Body of pancreas (tissue), 4 donors: ENCODE results near the gene NRG3. TPM values are rescaled to one million over a fixed set of nuclear protein-coding genes. Genes with fewer than 3 reads are reported as not detected.
A peak's percentile ranks its signal among the peaks of the same experiment; 100 is the strongest.

Experiments used
- ATAC-seq: fragments of 150-250 bp; one replicate; pipeline ENCODE4 v1.9.1; 2016
- DNase-seq, 4 donors: peaks; one replicate each; pipeline ENCODE4 v3.0.0-alpha.2; 2019
- H3K27ac ChIP-seq, 4 donors: fragments of 200-600 bp; sonication (generic); 1 replicate in 3 of 4; 2 replicates in 1 of 4; pipeline versions ENCODE4 v1.5.1 to v1.6.1; 2016 to 2019; ENCODE audit warnings: mild to moderate bottlenecking in 1 of 4, mixed read lengths in 1 of 4, moderate library complexity in 1 of 4
- H3K27me3 ChIP-seq, 2 donors: fragments of 200-600 bp; sonication (generic); one replicate each; pipeline ENCODE4 v1.6.0; 2016; ENCODE audit warnings: mild to moderate bottlenecking in 1 of 2
- H3K36me3 ChIP-seq, 2 donors: fragments of 200-600 bp; sonication (generic); replicated peaks in 1 of 2; 2 replicates each; pipeline ENCODE4 v1.5.1; 2016; ENCODE audit warnings: low read depth in 2 of 2; ENCODE audit not compliant: insufficient read depth in 1 of 2
- H3K4me1 ChIP-seq: fragments of 200-600 bp; sonication (generic); one replicate; pipeline ENCODE4 v1.6.0; 2016
- H3K4me3 ChIP-seq, 2 donors: fragments of 200-600 bp; sonication (generic); 1 replicate in 1 of 2; 2 replicates in 1 of 2; pipeline ENCODE4 v1.5.1; 2016 to 2019
- H3K9me3 ChIP-seq, 3 donors: fragments of 200-600 bp; sonication (generic); 1 replicate in 2 of 3; 2 replicates in 1 of 3; pipeline ENCODE4 v1.5.1; 2016
- POLR2A ChIP-seq, 3 donors: fragments of 450-650 bp; IDR thresholded peaks; one replicate each; pipeline ENCODE4 v1.6.1; 2016; ENCODE audit warnings: antibody characterized with exemption in 3 of 3, mild to moderate bottlenecking in 2 of 3
- WGBS, 2 donors: methylation state at CpG; one replicate each; pipeline ENCODE4 v1.1.5; 2017; 5-methylcytosine and 5-hydroxymethylcytosine counted together
- intact Hi-C: fragments of 100-400 bp; cut with DNase I; formaldehyde crosslinking; loops from one replicate; pipeline ENCODE4 v1.15.1; 2023
- total RNA-seq, 2 donors: library from RNA; depleted of rRNA; stranded (reverse); fragments of >200 nt; gene quantifications; one replicate each; pipeline ENCODE4 v1.1.0, GENCODE V29; 2016
- TF ChIP-seq, protein P1 (sequence below), 7 experiments: fragments of 450-650 bp in 4 of 7; fragments of 200-600 bp in 3 of 7; sonication (generic) in 3 of 7; IDR thresholded peaks; one replicate each; pipeline ENCODE4 v1.5.1; 2016 to 2019; ENCODE audit warnings: antibody characterized with exemption in 7 of 7

Gene NRG3
- total RNA-seq, 2 donors from 2014 or later = 0.26 TPM; not detected in 1

DNA sequence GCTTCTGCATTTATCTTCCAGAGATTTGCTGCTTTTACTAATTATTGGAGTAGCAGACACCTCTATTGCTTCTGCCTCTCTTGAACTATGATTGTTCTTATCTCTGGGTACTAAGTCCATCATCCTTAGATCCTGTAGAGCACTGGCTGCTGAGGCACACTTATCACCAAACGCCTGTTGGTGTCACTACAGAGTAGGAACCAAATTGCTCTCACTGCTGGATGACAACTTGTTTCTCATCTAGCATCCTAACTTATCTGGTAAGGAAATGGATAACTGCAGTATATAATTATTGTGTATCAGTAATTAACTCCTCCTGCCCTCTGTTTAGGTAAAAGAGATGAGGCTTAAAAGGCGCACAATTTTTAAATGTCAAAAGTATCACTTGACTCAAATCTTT is 1059.4 kb downstream of the NRG3 start:
- DNase-seq = no peak
- TF ChIP-seq, protein P1, sequence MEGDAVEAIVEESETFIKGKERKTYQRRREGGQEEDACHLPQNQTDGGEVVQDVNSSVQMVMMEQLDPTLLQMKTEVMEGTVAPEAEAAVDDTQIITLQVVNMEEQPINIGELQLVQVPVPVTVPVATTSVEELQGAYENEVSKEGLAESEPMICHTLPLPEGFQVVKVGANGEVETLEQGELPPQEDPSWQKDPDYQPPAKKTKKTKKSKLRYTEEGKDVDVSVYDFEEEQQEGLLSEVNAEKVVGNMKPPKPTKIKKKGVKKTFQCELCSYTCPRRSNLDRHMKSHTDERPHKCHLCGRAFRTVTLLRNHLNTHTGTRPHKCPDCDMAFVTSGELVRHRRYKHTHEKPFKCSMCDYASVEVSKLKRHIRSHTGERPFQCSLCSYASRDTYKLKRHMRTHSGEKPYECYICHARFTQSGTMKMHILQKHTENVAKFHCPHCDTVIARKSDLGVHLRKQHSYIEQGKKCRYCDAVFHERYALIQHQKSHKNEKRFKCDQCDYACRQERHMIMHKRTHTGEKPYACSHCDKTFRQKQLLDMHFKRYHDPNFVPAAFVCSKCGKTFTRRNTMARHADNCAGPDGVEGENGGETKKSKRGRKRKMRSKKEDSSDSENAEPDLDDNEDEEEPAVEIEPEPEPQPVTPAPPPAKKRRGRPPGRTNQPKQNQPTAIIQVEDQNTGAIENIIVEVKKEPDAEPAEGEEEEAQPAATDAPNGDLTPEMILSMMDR (IDR thresholded peaks at IDR 0.05) = no peak
- no peak for TF ChIP-seq POLR2A (IDR thresholded peaks at IDR 0.05)

DNA sequence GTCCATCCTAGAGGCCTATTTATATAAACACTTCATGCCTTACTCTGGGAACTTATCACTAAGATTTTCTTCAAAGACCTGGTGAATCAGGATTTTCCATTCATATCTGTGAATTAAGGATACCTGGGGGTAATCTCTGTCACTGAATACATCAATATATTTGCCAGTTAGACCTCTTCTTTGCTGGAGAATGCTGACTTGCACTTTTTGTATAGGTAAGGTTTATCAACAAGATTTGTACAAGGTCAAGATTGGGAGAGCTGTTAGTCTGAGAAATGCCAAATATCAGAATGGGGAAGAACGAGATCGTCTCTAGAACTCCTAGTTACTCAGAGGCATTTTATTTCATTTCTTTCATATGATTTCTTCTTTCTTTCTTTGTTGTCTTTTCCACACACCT is 1060.0 kb downstream of the NRG3 start:
- 64 to 72% methylated on average over 2 of the region's 2 CpGs for WGBS, 2 donors
- no peak overlapping the region for H3K4me3 ChIP-seq
- no peaks in the 10 kb centered on the region for H3K27me3 ChIP-seq
- ATAC-seq = no peak
- no peak for TF ChIP-seq POLR2A (IDR thresholded peaks at IDR 0.05)
- TF ChIP-seq, protein P1 (IDR thresholded peaks at IDR 0.05) = no peak
- no peaks in the 10 kb centered on the region for H3K36me3 ChIP-seq
- H3K9me3 ChIP-seq = no peaks in the 10 kb centered on the region
- intact Hi-C loops = no loop called here
- no peak overlapping the region for H3K27ac ChIP-seq
- no peak for DNase-seq
- no peaks in the 10 kb centered on the region for H3K4me1 ChIP-seq

More for the DNA sequence above, 1059.4 kb downstream of the NRG3 start:
- no peak for ATAC-seq
- H3K4me3 ChIP-seq = no peak overlapping the region
- no peaks in the 10 kb centered on the region for H3K36me3 ChIP-seq
- 59 to 71% methylated on average over 2 of the region's 2 CpGs for WGBS, 2 donors
- H3K27ac ChIP-seq = no peak overlapping the region
- no peaks in the 10 kb centered on the region for H3K4me1 ChIP-seq
- intact Hi-C loops = no loop called here
- H3K9me3 ChIP-seq = no peaks in the 10 kb centered on the region
- H3K27me3 ChIP-seq = no peaks in the 10 kb centered on the region

DNA sequence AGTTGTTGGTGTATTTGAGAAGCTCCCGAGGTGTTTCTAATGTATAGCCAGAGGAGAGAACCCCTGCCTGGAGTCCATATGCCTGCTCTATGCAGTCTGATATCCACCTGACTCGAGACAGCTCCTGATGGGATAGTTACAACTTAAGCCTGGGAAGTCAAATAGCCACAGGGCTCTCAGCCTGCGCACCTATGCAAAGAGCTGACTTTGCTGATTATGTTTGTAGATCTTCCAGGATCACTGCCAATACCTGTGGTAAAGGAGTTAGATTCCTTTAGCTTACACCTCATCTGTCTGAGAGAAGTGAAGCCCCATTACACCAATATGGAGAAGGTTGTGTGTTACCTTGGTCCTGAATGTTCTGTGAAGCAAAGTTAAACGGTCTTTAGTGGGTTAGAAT is 1063.3 kb downstream of the NRG3 start:
- Histone ChIP-seq H3K9me3 (no peaks in the 10 kb centered on the region), H3K36me3 (no peaks in the 10 kb centered on the region), H3K27me3 (no peaks in the 10 kb centered on the region), H3K4me1 (no peaks in the 10 kb centered on the region), H3K4me3 (no peak overlapping the region), H3K27ac (no peak overlapping the region)
- WGBS, 2 donors = 66 to 69% methylated on average over 4 of the region's 4 CpGs
- TF ChIP-seq, protein P1 (IDR thresholded peaks at IDR 0.05) = no peak
- ATAC-seq (no peak), DNase-seq (no peak)
- intact Hi-C loops = no loop called here

DNA sequence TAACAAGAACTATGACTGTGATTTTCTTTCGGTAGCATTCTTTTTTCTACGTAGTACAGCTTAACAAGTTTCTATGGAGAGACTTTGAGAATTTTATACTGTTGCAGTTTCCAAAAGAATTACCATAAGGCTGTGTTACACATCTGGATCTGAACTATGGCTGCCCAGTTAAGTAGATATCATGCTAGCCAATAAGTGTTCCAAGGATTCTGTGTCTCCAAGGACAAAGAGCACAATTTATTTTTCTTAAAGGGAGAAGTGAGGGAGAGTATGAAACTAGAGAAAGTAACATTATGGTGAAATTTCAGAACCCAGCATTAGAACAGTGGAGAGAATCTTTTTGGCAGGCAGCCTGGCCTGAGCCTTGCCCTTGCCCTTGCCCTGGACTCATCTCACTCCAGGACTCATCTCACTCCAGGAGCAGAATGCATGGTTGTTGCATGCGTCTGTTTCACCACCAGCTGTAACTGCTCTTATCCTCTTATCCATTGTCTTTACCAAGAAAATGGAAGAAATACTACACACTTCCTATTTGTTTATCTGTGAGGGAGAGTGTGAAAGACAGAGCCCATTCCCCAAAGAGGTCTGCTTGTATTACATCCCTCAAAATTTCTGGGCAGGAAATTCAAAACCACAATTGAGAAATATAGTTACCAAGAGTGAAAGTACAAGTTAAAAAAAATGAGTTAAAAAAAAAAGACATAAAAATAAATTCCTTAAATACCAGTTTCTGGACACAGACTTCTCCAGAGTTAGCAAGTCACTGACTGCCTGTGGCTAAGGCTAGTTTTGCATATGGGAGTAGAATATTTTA is 1067.5 kb downstream of the NRG3 start:
- Histone ChIP-seq H3K4me3 (no peak overlapping the region), H3K27ac (no peak overlapping the region), H3K4me1 (no peaks in the 10 kb centered on the region), H3K27me3 (no peaks in the 10 kb centered on the region), H3K36me3 (no peaks in the 10 kb centered on the region), H3K9me3 (no peaks in the 10 kb centered on the region)
- intact Hi-C loops = no loop called here
- 82 to 85% methylated on average over 3 of the region's 3 CpGs for WGBS, 2 donors
- DNase-seq (peak in 3 of 4 donors; percentile 17 to 32 (median 19)), ATAC-seq (peak; percentile 50)
- TF ChIP-seq POLR2A (IDR thresholded peaks at IDR 0.05) = no peak
- TF ChIP-seq, protein P1 (IDR thresholded peaks at IDR 0.05) = no peak

DNA sequence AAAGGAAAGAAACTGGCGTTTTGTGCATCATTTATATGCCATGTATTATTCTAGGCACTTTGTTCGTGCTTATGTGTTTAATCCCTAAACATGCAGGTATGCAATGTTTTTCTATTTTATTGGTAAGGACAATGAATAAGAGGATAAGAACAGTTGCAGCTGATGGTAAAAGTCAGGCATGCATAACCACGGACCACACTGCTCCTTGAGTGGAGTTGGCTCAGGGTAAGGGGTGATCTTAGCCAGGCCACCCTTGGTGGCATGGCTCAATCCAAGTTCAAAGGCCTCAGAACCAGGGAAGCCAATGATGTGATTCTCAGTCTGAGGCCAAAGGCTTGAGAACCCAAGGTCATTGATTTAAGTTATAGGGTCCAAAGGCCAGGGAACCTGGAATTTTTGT is 1068.1 kb downstream of the NRG3 start:
- Histone ChIP-seq H3K9me3 (no peaks in the 10 kb centered on the region), H3K4me3 (no peak overlapping the region), H3K36me3 (no peaks in the 10 kb centered on the region), H3K27me3 (no peaks in the 10 kb centered on the region), H3K4me1 (no peaks in the 10 kb centered on the region), H3K27ac (no peak overlapping the region)
- 61 to 63% methylated on average over 3 of the region's 3 CpGs for WGBS, 2 donors
- intact Hi-C loops = no loop called here
- TF ChIP-seq, protein P1 (IDR thresholded peaks at IDR 0.05) = no peak
- TF ChIP-seq POLR2A (IDR thresholded peaks at IDR 0.05) = no peak
- DNase-seq (no peak), ATAC-seq (no peak)
